Measurements from ENCODE around the gene SLC34A3. TPM values are rescaled to one million over a fixed set of nuclear protein-coding genes. Genes with fewer than 3 reads are reported as not detected.
"Not testable (repeated sequence)": the region's sequence is repeated elsewhere in the genome, so short reads cannot be mapped to it uniquely, and the experiment has no call there.

SLC34A3 gene
- total and polyA plus RNA-seq, 3 experiments from 2014 or later: not detected

DNA sequence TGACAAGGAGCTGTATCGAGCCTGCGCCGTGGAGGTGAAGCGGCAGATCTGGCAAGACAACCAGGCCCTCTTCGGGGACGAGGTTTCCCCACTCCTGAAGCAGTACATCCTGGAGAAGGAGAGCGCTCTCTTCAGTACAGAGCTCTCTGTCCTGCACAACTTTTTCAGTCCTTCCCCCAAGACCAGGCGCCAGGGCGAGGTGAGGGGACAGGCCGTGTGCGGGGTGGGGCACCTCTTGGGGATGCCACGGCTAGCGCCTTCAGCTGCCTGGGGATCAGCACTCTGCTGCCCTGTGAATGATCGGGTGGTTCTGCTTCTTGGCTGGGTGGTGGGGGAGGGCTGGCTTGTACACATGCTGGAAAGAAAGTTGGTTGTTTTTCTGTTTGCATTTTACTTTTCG lies 26.2 kb downstream of the SLC34A3 start:
- Mint-ChIP-seq H3K4me3 (peak overlapping the region; percentile 86 to 93 (median 88)), H3K36me3 (peaks cover 0 to 33% (median 2%) of the 10 kb centered on the region in 3 donors), H3K27ac (peak overlapping the region in 3 of 8 donors; percentile 51 to 81 (median 61)), H3K27me3 (no peaks in the 10 kb centered on the region), H3K9me3 (no peaks in the 10 kb centered on the region), H3K4me1 (peaks cover 9 to 25% (median 16%) of the 10 kb centered on the region in 3 donors)
- Histone ChIP-seq H3K4me1 (ENCODE audit: insufficient read depth, low read length) (peaks cover 18% of the 10 kb centered on the region), H3K4me3 (ENCODE audit: low read length) (no peak overlapping the region), H3K36me3 (ENCODE audit: insufficient read depth, low read length) (no peaks in the 10 kb centered on the region), H3K9me3 (ENCODE audit: low read length) (no peaks in the 10 kb centered on the region), H3K27me3 (ENCODE audit: insufficient read depth, low read length, poor library complexity, severe bottlenecking) (no peaks in the 10 kb centered on the region), H3K27ac (ENCODE audit: low read depth, low read length) (no peak overlapping the region)
- ChIA-PET POLR2A (interaction anchor here (5.4 kb wide), 1 partner anchor 15 kb away, joined by 83 read pairs; the partner anchor contains the start of gene TUBB4B), CTCF (interaction anchor here (1.4 to 6.2 kb wide), 5 partner anchors 16 to 167 kb away, joined by 5 to 43 read pairs (median 7); partner anchors contain the start of genes EXD3, NOXA1 and TUBB4B)
- DNase-seq: no peak

DNA sequence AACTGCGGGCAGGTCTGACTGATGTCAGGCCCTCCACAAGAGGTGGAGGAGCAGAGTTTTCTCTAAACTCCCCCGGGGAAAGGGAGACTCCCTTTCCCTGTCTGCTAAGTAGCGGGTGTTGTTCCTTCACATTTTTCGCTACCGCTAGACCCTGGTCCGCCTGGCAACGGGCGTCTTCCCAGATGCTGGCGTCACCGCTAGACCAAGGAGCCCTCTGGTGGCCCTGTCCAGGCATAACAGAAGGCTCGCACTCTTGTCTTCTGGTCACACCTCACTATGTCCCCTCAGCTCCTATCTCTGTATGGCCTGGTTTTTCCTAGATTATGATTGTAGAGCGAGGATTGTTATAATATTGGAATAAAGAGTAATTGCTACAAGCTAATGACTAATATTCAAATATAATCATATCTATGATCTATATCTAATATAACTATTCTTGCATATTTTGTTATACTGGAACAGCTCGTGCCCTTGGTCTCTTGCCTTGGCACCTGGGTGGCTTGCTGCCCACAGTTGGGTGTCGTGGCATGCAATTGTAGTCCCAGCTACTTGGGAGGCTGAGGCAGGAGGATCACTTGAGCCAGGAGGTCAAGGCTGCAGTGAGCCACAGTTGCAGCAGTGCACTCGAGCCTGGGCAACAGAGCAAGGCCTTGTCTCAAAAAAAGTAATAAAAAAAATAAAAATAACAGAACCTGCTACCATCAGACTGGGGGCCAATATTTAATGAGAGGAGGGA lies 31.6 kb downstream of the SLC34A3 start:
- POLR2A ChIA-PET; H3K27ac Mint-ChIP-seq; H3K27ac ChIP-seq (ENCODE audit: low read depth, low read length); H3K36me3 ChIP-seq (ENCODE audit: insufficient read depth, low read length); H3K9me3 Mint-ChIP-seq; H3K27me3 ChIP-seq (ENCODE audit: insufficient read depth, low read length, poor library complexity, severe bottlenecking); DNase-seq; H3K4me3 Mint-ChIP-seq; H3K4me1 Mint-ChIP-seq; H3K4me1 ChIP-seq (ENCODE audit: insufficient read depth, low read length); H3K27me3 Mint-ChIP-seq; H3K9me3 ChIP-seq (ENCODE audit: low read length); H3K4me3 ChIP-seq (ENCODE audit: low read length): not testable (repeated sequence)
- CTCF ChIA-PET: interaction anchor here (0.8 kb wide), 1 partner anchor 135 kb away, joined by 3 read pairs; no protein-coding TSS in a partner anchor
- H3K36me3 Mint-ChIP-seq: peaks cover 0 to 54% (median 4%) of the 10 kb centered on the region in 3 donors

DNA sequence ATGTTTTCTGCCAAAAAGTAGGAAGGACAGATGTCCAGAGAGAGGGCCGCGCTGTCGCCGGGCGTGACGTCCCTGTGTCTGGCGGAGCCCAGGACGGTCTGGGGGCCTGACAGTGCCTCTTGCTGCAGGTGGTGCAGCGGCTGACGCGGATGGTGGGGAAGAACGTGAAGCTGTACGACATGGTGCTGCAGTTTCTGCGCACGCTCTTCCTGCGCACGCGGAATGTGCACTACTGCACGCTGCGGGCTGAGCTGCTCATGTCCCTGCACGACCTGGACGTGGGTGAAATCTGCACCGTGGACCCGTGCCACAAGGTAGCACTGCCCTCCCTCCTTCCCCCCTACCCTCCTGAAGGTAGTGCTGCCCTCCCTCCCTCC lies 32.2 kb downstream of the SLC34A3 start:
- H3K4me1 ChIP-seq (ENCODE audit: insufficient read depth, low read length): no peaks in the 10 kb centered on the region
- CTCF ChIA-PET: interaction anchor here (0.8 kb wide), 1 partner anchor 135 kb away, joined by 3 read pairs; no protein-coding TSS in a partner anchor
- no peaks in the 10 kb centered on the region for H3K27me3 ChIP-seq (ENCODE audit: insufficient read depth, low read length, poor library complexity, severe bottlenecking)
- no peak for DNase-seq
- Mint-ChIP-seq H3K27ac (no peak overlapping the region), H3K27me3 (no peaks in the 10 kb centered on the region), H3K4me1 (peaks cover 1 to 5% (median 4%) of the 10 kb centered on the region in 3 donors), H3K4me3 (no peak overlapping the region), H3K9me3 (no peaks in the 10 kb centered on the region), H3K36me3 (peaks cover 0 to 58% (median 7%) of the 10 kb centered on the region in 3 donors)
- no peak overlapping the region for H3K27ac ChIP-seq (ENCODE audit: low read depth, low read length)
- POLR2A ChIA-PET: no interaction called here
- no peaks in the 10 kb centered on the region for H3K9me3 ChIP-seq (ENCODE audit: low read length)
- peaks cover 4% of the 10 kb centered on the region for H3K36me3 ChIP-seq (ENCODE audit: insufficient read depth, low read length)
- H3K4me3 ChIP-seq (ENCODE audit: low read length): no peak overlapping the region

DNA sequence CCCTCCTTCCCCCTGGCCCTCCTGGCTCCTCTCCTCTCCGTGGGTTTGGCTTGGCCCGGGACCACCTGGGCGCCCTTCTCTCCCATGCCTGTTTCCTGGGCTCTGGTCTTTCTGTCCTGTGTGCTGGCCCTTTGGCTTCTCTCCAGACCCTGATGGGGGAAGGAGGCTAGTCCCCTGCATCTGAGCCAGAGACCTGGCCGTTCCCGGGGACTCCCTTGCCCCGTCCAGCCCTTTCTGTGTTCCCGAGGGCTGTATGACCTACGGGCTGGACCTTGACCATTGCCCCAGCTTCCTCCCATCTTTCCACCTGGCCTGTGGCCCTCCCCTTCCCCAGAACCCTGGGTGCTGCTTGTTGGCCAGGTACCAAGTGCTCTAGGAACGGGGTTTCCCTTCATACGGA lies 32.8 kb downstream of the SLC34A3 start:
- Histone ChIP-seq H3K4me1 (ENCODE audit: insufficient read depth, low read length) (no peaks in the 10 kb centered on the region), H3K9me3 (ENCODE audit: low read length) (no peaks in the 10 kb centered on the region), H3K4me3 (ENCODE audit: low read length) (no peak overlapping the region), H3K36me3 (ENCODE audit: insufficient read depth, low read length) (peaks cover 4% of the 10 kb centered on the region), H3K27ac (ENCODE audit: low read depth, low read length) (no peak overlapping the region), H3K27me3 (ENCODE audit: insufficient read depth, low read length, poor library complexity, severe bottlenecking) (no peaks in the 10 kb centered on the region)
- no peak for DNase-seq
- H3K4me1 Mint-ChIP-seq: peaks cover 1 to 6% (median 4%) of the 10 kb centered on the region in 3 donors
- CTCF ChIA-PET: no interaction called here
- H3K9me3 Mint-ChIP-seq: no peaks in the 10 kb centered on the region
- H3K36me3 Mint-ChIP-seq: peaks cover under 1 to 60% (median 7%) of the 10 kb centered on the region in 3 donors
- H3K27me3 Mint-ChIP-seq: no peaks in the 10 kb centered on the region
- H3K4me3 Mint-ChIP-seq: no peak overlapping the region
- POLR2A ChIA-PET: no interaction called here
- no peak overlapping the region for H3K27ac Mint-ChIP-seq

DNA sequence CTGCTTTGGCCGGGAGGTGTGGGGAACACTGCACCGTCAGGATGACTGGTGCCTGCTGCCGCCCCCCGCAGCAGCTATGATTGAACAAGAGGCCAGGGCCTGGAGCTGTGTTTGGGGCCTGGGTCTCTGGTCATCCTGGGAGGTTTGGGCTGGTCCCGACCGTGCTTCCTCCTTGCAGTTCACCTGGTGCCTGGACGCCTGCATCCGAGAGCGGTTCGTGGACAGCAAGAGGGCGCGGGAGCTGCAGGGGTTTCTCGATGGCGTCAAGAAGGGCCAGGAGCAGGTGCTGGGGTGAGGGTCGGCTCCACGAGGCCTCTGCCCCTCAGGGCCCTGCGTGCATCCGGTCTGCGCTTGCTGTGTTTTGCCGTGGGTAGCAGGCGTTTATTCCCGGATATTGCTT lies 33.4 kb downstream of the SLC34A3 start:
- no peak for DNase-seq
- Histone ChIP-seq H3K27ac (ENCODE audit: low read depth, low read length) (no peak overlapping the region), H3K4me1 (ENCODE audit: insufficient read depth, low read length) (no peaks in the 10 kb centered on the region), H3K36me3 (ENCODE audit: insufficient read depth, low read length) (peaks cover 4% of the 10 kb centered on the region), H3K9me3 (ENCODE audit: low read length) (no peaks in the 10 kb centered on the region), H3K27me3 (ENCODE audit: insufficient read depth, low read length, poor library complexity, severe bottlenecking) (no peaks in the 10 kb centered on the region), H3K4me3 (ENCODE audit: low read length) (no peak overlapping the region)
- Mint-ChIP-seq H3K4me1 (peaks cover 1 to 10% (median 4%) of the 10 kb centered on the region in 3 donors), H3K36me3 (peaks cover 5 to 60% (median 10%) of the 10 kb centered on the region in 3 donors), H3K9me3 (no peaks in the 10 kb centered on the region), H3K27me3 (no peaks in the 10 kb centered on the region), H3K27ac (no peak overlapping the region), H3K4me3 (no peak overlapping the region)
- CTCF ChIA-PET: no interaction called here
- POLR2A ChIA-PET: interaction anchor here (0.6 kb wide), 1 partner anchor 24 kb away, joined by 6 read pairs; no protein-coding TSS in a partner anchor

DNA sequence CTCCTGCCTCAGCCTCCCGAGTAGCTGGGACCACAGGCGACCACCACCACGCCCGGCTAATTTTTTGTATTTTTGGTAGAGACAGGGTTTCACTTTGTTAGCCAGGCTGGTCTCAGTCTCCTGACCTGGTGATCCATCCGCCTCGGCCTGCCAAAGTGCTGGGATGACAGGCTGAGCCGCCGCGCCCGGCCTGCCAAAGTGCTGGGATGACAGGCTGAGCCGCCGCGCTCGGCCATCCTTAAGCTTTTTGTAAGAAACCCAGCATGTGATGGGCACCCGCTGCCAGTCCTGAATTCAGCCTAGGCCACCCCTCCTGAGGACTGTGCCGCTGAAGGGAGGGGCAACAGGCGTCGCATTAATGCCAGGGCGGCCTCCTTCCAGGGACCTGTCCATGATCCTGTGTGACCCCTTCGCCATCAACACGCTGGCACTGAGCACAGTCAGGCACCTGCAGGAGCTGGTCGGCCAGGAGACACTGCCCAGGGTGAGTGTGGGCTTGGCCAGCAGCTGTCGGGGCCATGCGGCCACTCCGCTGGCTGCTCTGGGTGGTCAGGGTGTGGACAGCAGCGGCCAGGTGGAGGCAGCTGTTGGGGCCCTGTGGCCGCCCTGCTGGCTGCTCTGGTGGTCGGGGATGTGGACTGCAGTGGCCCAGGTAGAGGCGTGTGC lies 34.9 kb downstream of the SLC34A3 start:
- H3K9me3 Mint-ChIP-seq: no peaks in the 10 kb centered on the region
- H3K4me3 Mint-ChIP-seq: no peak overlapping the region
- Histone ChIP-seq H3K27ac (ENCODE audit: low read depth, low read length) (no peak overlapping the region), H3K36me3 (ENCODE audit: insufficient read depth, low read length) (peaks cover 4% of the 10 kb centered on the region), H3K27me3 (ENCODE audit: insufficient read depth, low read length, poor library complexity, severe bottlenecking) (no peaks in the 10 kb centered on the region), H3K4me3 (ENCODE audit: low read length) (no peak overlapping the region), H3K9me3 (ENCODE audit: low read length) (no peaks in the 10 kb centered on the region), H3K4me1 (ENCODE audit: insufficient read depth, low read length) (no peaks in the 10 kb centered on the region)
- CTCF ChIA-PET: interaction anchor here (1.0 kb wide), 1 partner anchor 29 kb away, joined by 4 read pairs; no protein-coding TSS in a partner anchor
- peaks cover 3 to 10% (median 4%) of the 10 kb centered on the region in 3 donors for H3K4me1 Mint-ChIP-seq
- no peaks in the 10 kb centered on the region for H3K27me3 Mint-ChIP-seq
- no peak for DNase-seq
- POLR2A ChIA-PET: no interaction called here
- peaks cover 5 to 65% (median 13%) of the 10 kb centered on the region in 3 donors for H3K36me3 Mint-ChIP-seq
- H3K27ac Mint-ChIP-seq: no peak overlapping the region

DNA sequence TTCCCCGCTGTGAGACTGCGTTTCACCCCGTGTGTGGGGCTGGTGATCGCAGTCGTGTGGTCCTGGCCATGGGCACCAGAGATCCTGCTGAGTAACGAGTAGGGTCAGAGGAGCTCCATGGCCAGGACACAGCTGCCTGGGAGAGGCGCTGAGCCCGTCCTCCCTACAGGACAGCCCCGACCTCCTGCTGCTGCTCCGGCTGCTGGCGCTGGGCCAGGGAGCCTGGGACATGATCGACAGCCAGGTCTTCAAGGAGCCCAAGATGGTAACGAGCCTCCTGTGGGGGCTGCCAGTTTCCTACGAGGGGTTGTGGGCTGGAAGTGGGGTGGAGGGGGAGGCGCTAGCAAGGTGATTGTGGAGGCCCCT lies 35.4 kb downstream of the SLC34A3 start:
- Mint-ChIP-seq H3K27me3 (no peaks in the 10 kb centered on the region), H3K9me3 (no peaks in the 10 kb centered on the region), H3K4me3 (no peak overlapping the region), H3K27ac (no peak overlapping the region), H3K36me3 (peaks cover 5 to 68% (median 13%) of the 10 kb centered on the region in 3 donors), H3K4me1 (peaks cover 4 to 10% (median 7%) of the 10 kb centered on the region in 3 donors)
- Histone ChIP-seq H3K9me3 (ENCODE audit: low read length) (no peaks in the 10 kb centered on the region), H3K27me3 (ENCODE audit: insufficient read depth, low read length, poor library complexity, severe bottlenecking) (no peaks in the 10 kb centered on the region), H3K27ac (ENCODE audit: low read depth, low read length) (no peak overlapping the region), H3K4me3 (ENCODE audit: low read length) (no peak overlapping the region), H3K36me3 (ENCODE audit: insufficient read depth, low read length) (peaks cover 4% of the 10 kb centered on the region), H3K4me1 (ENCODE audit: insufficient read depth, low read length) (peaks cover 3% of the 10 kb centered on the region)
- DNase-seq: no peak
- ChIA-PET CTCF (interaction anchor here (1.0 kb wide), 1 partner anchor 29 kb away, joined by 4 read pairs; no protein-coding TSS in a partner anchor), POLR2A (no interaction called here)
